ES-I3 (cell line): ENCODE data around the gene LRRK2.

Experiments
- H3K36me3 ChIP-seq: 2 replicates; pipeline ENCODE4 v1.6.1; 2013; ENCODE audit warnings: mild to moderate bottlenecking, low read length, control low read depth, moderate library complexity; ENCODE audit not compliant: insufficient read depth
- H3K4me1 ChIP-seq: 2 replicates; pipeline ENCODE4 v1.6.1; 2013; ENCODE audit warnings: mild to moderate bottlenecking, control low read depth, low read length; ENCODE audit not compliant: insufficient read depth
- H3K9ac ChIP-seq: 2 replicates; pipeline ENCODE4 v1.6.1; 2013; ENCODE audit warnings: low read depth, mild to moderate bottlenecking, low read length, moderate library complexity
- H3K9me3 ChIP-seq: 2 replicates; pipeline ENCODE4 v1.6.1; 2013; ENCODE audit warnings: mild to moderate bottlenecking, low read length, moderate library complexity; ENCODE audit not compliant: control insufficient read depth, insufficient read depth

Gene LRRK2

DNA sequence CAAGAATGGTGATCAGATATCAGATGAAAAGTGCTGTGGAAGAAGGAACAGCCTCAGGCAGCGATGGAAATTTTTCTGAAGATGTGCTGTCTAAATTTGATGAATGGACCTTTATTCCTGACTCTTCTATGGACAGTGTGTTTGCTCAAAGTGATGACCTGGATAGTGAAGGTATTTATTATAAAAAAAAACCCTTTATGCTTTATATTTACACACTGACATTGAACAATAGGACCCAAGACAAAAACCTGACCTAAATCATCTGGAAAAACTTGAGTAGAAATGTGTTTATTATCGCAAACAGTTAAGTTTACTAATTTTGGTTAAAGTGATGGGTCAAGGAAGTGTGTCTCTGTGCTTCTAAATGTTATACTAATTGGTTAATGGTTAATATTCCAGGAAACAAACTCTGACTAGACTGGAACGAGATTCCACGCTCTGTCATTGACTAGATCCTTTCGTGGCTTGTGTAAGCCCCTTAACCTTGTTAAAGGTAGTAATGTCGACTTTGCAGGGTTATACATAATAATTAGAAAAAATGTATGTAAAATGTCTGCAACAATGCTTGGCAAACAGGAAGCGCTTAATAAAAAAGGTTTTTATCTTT is 62.7 kb downstream of the LRRK2 start:
- H3K4me1 ChIP-seq, result no peaks in the 10 kb centered on the region
- H3K36me3 ChIP-seq, result no peaks in the 10 kb centered on the region
- H3K9me3 ChIP-seq, result no peaks in the 10 kb centered on the region; the same call in 1 of the 2 replicates
- H3K9ac ChIP-seq, result no peak overlapping the region

DNA sequence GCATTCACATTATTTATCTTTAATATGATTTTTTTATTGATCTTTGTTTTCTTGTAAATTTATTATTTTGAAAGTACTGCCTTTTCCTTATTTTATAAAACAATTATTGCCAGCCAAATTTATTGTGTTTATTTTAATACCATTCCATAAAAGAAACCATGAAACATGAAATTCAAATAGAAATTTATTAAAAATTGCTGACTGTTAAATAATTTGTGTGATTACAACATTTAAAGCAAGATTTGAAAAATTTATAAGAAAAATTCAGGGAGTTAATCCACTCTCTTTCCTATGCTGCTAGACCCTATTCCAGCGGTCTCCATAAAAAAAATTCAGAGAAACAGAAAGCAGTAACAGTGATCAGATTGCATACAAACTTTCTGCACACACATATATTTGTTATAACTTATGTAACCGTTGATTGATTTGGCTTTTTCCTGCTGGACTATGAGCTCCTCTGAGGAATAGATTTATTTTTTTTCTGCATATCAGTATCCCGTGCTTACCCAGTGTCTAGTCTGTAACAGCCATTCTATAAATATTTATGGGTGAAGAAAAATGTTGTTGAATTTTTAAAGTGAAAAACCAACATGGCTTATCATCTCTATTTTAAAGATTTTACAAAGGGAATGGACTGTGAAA is 68.1 kb downstream of the LRRK2 start:
- Histone ChIP-seq H3K36me3 (no peaks in the 10 kb centered on the region), H3K9me3 (no peaks in the 10 kb centered on the region; the same call in 1 of the 2 replicates), H3K9ac (no peak overlapping the region), H3K4me1 (no peaks in the 10 kb centered on the region)

DNA sequence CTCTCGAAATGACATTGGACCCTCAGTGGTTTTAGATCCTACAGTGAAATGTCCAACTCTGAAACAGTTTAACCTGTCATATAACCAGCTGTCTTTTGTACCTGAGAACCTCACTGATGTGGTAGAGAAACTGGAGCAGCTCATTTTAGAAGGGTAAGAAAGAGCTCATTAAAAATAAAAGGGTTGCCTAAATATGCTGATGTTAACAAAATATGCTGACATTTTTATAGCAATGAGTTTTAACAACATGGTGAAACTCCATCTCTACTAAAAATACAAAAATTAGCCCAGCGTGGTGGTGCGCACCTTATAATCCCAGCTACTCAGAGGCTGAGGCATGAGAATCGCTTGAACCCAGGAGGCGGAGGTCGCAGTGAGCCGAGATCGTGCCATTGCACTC is 73.5 kb downstream of the LRRK2 start:
- Histone ChIP-seq H3K4me1 (no peaks in the 10 kb centered on the region), H3K36me3 (no peaks in the 10 kb centered on the region), H3K9me3 (no peaks in the 10 kb centered on the region), H3K9ac (no peak overlapping the region)

DNA sequence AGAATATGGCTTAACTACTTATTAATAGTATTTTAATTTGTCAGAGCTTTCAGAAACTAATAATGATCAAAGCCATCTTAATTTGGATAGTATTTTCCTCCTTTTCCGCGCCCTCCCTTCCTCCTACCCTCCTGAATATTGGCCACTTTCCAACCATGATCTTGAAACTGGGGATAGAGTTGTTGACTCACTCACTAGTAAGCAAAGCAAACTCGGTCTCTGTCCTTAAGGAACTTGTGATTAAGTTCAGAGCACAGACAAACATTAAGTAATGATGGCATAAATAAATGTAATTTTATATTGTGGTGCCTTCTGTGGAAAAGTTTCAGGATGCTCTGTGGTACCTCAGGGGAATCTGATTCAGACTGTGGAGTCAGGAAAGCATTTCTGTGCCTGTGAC is 75.7 kb downstream of the LRRK2 start:
- no peaks in the 10 kb centered on the region for H3K9me3 ChIP-seq
- no peaks in the 10 kb centered on the region for H3K36me3 ChIP-seq
- H3K9ac ChIP-seq, result no peak overlapping the region
- H3K4me1 ChIP-seq, result no peaks in the 10 kb centered on the region

DNA sequence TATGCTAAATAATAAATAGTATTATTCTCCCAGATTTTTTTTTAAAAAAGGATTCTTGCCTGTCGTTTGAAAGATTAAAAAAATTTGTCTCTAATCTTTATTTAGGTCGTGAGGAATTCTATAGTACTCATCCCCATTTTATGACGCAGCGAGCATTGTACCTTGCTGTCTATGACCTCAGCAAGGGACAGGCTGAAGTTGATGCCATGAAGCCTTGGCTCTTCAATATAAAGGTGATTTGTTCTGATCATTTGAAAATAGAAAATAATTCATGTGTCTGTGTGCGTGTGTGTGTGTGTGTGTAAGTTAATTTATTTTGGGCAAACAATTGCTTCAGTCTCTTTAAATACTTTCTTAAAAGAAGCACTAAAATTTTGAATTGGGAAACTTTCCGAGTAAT is 84.2 kb downstream of the LRRK2 start:
- H3K4me1 ChIP-seq, result no peaks in the 10 kb centered on the region; the same call in 1 of the 2 replicates
- no peaks in the 10 kb centered on the region for H3K9me3 ChIP-seq
- H3K36me3 ChIP-seq, result no peaks in the 10 kb centered on the region
- H3K9ac ChIP-seq, result no peak overlapping the region

DNA sequence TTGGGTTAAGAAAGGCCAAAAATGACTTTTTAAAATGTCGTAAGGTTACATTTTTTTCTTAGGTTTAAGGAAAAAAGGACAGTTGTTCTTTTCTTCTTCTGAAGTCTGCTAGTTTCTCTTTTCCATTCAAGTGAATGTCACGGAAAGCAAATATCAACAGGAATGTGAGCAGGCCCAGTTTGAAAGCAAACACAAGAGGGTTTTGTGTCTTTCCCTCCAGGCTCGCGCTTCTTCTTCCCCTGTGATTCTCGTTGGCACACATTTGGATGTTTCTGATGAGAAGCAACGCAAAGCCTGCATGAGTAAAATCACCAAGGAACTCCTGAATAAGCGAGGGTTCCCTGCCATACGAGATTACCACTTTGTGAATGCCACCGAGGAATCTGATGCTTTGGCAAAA is 85.4 kb downstream of the LRRK2 start:
- no peaks in the 10 kb centered on the region for H3K9me3 ChIP-seq
- no peaks in the 10 kb centered on the region; the same call in 1 of the 2 replicates for H3K4me1 ChIP-seq
- no peak overlapping the region for H3K9ac ChIP-seq

DNA sequence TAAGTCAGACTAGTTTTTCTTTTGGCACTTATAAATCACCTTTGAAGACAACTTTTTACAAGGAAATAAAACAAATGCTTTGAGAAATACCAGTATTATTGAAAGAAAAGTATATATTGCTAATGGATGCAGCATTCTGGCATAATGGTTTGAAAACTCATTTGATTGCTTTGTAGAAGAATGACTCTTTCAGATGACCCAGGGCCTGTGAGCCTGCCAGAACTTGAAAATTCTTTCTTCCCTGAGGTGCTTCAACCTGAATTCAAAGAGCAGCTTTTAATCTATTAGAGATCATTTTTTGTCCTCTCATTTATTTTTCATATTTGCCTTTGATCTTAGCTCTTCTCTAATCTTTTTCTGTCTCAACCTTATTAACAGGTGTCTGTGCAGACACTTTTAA is 87.4 kb downstream of the LRRK2 start:
- Histone ChIP-seq H3K9ac (no peak overlapping the region), H3K9me3 (no peaks in the 10 kb centered on the region), H3K4me1 (no peaks in the 10 kb centered on the region; the same call in 1 of the 2 replicates), H3K36me3 (no peaks in the 10 kb centered on the region)

More for the DNA sequence above, 85.4 kb downstream of the LRRK2 start:
- H3K36me3 ChIP-seq, result no peaks in the 10 kb centered on the region

DNA sequence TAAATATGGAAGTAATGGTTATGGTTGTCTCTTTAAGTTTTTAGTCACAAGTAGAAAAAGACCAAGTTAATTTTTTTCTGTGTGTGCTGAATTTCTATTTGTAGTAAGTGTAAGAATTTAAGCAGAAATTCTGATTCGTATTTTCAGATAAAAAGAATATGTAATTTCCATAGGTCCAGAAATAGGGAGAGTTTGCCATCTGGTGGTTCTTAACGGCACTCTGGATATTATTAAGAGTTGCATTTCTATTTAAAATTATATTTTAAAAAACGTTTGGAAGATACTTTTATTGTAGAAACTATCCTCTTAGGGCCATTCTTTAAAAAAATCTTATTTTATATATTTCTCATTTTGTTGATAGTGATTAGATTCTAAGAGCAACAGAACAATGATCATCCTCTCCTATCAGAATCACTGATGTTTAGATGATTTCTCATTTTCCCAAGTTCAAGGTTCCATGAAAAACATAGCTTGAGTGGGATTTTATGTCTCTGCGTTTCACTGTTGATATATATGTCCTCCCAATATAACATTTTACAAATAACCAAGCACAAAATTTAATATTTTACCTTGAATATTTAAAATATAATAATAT is 88.3 kb downstream of the LRRK2 start:
- Histone ChIP-seq H3K9me3 (no peaks in the 10 kb centered on the region), H3K4me1 (no peaks in the 10 kb centered on the region; the same call in 1 of the 2 replicates), H3K36me3 (no peaks in the 10 kb centered on the region), H3K9ac (no peak overlapping the region)

DNA sequence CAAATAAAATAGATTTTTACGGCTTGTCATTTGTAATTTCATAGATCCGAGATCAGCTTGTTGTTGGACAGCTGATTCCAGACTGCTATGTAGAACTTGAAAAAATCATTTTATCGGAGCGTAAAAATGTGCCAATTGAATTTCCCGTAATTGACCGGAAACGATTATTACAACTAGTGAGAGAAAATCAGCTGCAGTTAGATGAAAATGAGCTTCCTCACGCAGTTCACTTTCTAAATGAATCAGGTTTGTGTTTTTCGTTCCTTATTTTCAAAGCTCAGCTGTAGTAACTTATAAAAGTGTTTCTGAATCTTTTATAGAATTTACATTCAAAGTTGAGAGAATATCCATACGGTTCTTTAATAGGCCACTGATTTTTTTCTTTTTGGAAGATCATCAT is 89.1 kb downstream of the LRRK2 start:
- Histone ChIP-seq H3K9me3 (no peaks in the 10 kb centered on the region), H3K36me3 (no peaks in the 10 kb centered on the region), H3K4me1 (no peaks in the 10 kb centered on the region; the same call in 1 of the 2 replicates), H3K9ac (no peak overlapping the region)

DNA sequence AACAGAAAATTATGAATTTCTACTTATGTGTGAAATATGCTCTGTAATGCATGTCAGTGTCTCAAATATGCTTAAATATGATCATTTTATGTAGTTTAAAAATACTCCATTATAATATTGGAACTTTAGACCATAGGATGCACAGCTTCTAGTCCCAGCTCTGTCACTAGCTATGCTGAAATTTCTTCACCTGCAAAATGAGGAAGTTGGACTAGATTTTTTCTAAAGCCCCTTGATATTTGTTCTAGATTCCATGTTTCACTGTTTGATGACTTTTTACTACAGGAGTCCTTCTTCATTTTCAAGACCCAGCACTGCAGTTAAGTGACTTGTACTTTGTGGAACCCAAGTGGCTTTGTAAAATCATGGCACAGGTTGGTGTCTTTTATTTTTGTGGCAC is 90.1 kb downstream of the LRRK2 start:
- Histone ChIP-seq H3K9ac (no peak overlapping the region), H3K36me3 (no peaks in the 10 kb centered on the region), H3K4me1 (no peaks in the 10 kb centered on the region), H3K9me3 (no peaks in the 10 kb centered on the region)

DNA sequence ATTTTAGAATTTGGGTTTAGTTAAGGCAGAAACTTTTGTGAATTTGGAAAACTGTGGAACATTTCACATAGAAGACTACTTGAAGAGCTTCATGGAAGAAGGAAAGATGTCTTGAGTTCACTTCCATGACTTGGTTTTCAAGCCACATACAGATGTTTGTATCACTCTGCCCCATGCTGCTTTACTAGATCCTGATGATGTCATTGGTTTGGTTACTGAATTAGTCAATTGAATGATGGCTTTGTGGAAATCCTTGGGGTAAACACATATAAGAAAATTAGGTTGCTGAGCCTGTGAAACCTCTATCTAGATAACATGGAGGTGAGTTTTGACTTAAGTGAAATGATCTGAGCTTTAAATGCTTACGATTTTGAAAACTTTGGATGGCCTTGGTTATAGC is 90.6 kb downstream of the LRRK2 start:
- Histone ChIP-seq H3K36me3 (no peaks in the 10 kb centered on the region), H3K9me3 (no peaks in the 10 kb centered on the region), H3K9ac (no peak overlapping the region), H3K4me1 (no peaks in the 10 kb centered on the region)

DNA sequence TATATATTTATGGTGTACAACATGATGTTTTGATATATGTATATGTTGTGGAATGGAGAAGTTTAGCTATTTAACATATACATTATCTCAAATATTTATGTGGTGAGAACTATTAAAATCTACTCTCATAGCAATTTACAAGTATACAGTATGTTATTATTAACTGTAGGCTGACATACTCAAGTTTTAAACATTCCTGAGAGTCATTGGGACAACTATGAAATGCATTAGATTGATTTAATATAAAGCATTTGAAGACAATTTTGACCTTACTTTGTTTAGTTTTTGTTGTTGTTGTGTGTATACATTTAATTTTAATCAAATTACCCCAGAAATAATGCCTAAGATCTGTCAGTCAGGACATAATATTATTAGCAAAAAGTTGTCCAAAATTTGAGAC is 99.5 kb downstream of the LRRK2 start:
- H3K9ac ChIP-seq, result no peak overlapping the region
- no peaks in the 10 kb centered on the region for H3K36me3 ChIP-seq
- no peaks in the 10 kb centered on the region for H3K9me3 ChIP-seq
- no peaks in the 10 kb centered on the region for H3K4me1 ChIP-seq

DNA sequence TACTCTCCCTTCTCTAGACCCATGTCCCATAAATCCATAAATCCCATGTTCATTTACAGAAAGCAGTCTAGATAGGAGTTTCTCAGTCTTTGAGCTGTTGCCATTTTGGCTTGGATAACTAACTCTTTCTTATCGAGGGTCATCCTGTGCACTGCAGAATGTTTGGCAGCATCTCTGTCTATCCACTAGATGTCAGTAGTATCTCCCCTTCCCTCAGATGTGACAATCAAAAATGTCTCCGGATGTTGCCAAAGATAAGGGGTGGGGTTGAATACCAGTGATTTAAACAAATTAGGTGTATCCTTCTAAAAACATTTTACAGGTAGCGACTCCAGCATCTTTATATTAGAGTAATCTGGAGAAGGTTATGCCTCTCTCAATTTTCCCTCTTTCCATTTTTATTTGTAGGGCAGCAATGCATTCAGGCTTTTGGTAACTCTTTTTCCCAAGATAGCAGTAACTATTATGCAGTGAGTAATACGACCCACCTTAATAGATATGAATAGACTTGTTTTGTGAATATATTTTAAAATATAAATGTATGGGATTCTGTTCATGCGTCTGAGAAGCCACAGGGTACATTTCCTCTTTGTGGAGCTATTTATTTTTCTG is 100.7 kb downstream of the LRRK2 start:
- no peak overlapping the region for H3K9ac ChIP-seq
- H3K9me3 ChIP-seq, result no peaks in the 10 kb centered on the region; the same call in 1 of the 2 replicates
- H3K4me1 ChIP-seq, result no peaks in the 10 kb centered on the region
- no peaks in the 10 kb centered on the region for H3K36me3 ChIP-seq

DNA sequence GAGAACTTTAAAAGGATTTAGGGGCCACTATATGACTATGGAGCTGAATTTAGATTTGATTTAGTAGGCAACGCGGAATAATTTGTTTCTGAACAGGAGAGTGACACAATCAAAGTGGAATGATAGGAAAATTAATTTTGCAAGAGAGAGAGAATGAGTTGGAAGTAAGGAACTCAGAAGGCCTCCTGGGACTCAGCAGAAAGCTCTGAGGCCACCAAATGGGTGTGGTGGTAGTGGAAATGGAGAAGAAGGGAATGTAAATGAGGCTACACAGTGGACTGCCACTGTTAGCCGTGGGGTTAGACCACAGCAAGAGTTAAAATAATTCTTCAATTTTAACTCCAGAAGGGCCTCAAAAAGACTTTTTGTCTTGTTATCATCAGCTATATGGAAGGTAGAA is 102.7 kb downstream of the LRRK2 start:
- Histone ChIP-seq H3K9me3 (no peaks in the 10 kb centered on the region; the same call in 1 of the 2 replicates), H3K4me1 (no peaks in the 10 kb centered on the region), H3K9ac (no peak overlapping the region), H3K36me3 (no peaks in the 10 kb centered on the region)

DNA sequence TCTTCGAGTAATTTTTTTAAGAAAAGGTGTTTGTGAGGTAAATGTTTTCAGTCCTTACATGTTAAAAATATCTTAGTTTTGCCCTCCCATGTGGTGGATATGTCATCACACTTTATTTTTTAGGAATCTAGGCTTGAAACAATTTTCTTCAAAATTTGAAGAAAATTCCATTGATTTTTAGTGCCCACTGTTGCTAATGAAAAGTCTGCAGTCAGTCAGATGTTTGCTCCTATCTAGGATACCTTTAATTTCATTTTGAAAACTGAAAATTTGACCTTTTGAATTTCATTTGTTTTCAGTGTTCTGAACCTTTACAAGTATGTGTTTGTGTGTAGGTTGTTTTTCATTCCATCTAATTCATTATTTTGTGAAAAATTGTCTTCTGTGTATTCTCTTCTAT is 105.4 kb downstream of the LRRK2 start:
- no peaks in the 10 kb centered on the region; the same call in 1 of the 2 replicates for H3K9me3 ChIP-seq
- H3K9ac ChIP-seq, result no peak overlapping the region
- H3K4me1 ChIP-seq, result no peaks in the 10 kb centered on the region
- no peaks in the 10 kb centered on the region for H3K36me3 ChIP-seq
